ENCODE data around the gene ZBTB32.
"Not testable (repeated sequence)": the region's sequence is repeated elsewhere in the genome, so short reads cannot be mapped to it uniquely, and the experiment has no call there.

The ZBTB32 gene

DNA sequence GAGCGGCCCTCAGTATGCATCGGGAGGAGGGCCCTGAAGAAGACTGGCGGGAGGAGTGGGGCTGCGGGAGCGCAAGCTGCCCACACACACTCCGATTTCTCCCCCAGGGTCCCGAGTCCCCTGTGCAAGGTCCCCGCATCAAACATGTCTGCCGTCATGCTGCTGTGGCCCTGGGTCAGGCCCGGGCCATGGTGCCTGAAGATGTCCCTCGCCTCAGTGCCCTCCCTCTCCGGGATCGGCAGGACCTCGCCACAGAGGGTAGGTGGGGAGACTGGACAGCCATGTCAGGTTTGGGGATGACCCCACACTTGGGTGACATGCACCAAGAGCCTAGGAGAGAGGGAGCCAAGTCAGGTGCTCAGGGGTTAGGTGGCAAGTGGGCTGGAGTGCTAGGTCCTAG, 18.1 kb downstream of the ZBTB32 start:
- DNase-seq, result no peak

GRCh38 chr19:35722897-35723296, 18.5 kb downstream of the ZBTB32 start:
- DNase-seq, result no peak

GRCh38 chr19:35723671-35724070, 19.3 kb downstream of the ZBTB32 start:
- no peak for DNase-seq

DNA sequence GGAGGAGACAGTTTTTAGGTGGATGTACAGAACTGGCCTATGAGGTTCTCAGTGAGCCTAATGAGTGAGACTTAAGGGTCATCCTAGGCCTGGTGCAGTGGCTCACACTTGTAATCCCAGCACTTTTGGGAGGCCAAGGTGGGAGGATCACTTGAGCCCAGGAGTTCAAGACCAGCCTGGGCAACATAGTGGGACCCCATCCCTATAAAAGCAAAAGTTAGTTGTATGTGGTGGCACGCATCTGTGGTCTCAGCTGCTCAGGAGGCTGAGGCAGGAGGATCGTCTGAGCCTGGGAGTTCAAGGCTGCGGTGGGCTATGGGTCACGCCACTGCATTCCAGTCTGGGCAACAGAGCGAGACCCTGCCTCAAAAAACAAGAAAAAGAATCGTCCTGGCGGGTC, 19.8 kb downstream of the ZBTB32 start:
- not testable (repeated sequence) for DNase-seq

DNA sequence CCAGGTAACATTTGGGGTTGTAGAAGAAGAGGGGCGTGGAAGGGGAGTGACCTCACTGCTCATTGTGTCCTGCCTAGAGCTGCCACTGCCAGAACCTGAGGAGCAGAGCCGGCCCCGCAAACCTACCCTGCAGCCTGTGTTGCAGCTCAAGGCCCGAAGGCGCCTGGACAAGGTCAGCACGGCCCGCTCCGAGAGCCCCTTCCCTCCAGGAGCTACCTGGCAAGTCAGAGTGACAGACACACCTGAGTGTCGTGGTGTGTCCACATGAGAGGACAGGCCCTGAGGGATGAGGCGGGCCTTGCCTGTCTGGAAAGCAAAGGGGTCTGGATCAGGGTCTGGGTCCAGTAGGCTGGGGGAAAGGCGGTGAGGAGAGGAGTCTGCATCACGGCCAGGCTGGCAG, 20.2 kb downstream of the ZBTB32 start:
- no peak for DNase-seq

DNA sequence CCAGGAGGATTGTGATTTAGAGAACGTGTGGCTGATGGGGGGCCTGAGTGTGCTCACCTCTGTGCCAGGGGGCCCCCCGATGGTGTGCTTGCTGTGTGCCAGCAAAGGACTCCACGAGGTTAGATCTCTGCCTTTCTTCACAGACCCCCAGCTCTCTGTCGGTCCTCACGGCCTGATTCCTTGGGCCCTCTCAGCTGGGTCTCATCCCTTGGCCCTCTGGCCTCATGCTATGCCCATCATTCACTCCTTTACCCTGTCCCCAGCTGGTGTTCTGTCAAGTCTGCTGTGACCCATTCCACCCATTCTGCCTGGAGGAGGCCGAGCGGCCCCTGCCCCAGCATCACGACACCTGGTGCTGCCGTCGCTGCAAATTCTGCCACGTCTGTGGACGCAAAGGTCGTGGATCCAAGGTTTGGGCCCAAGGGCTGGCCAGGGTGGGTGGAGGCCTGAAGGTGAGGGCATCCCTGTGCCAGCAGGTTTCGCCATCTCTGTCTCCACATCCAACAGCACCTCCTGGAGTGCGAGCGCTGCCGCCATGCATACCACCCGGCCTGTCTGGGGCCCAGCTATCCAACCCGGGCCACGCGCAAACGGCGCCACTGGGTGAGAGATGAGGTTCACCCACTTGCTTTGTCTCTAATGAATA, 21.0 kb downstream of the ZBTB32 start:
- DNase-seq, result no peak

DNA sequence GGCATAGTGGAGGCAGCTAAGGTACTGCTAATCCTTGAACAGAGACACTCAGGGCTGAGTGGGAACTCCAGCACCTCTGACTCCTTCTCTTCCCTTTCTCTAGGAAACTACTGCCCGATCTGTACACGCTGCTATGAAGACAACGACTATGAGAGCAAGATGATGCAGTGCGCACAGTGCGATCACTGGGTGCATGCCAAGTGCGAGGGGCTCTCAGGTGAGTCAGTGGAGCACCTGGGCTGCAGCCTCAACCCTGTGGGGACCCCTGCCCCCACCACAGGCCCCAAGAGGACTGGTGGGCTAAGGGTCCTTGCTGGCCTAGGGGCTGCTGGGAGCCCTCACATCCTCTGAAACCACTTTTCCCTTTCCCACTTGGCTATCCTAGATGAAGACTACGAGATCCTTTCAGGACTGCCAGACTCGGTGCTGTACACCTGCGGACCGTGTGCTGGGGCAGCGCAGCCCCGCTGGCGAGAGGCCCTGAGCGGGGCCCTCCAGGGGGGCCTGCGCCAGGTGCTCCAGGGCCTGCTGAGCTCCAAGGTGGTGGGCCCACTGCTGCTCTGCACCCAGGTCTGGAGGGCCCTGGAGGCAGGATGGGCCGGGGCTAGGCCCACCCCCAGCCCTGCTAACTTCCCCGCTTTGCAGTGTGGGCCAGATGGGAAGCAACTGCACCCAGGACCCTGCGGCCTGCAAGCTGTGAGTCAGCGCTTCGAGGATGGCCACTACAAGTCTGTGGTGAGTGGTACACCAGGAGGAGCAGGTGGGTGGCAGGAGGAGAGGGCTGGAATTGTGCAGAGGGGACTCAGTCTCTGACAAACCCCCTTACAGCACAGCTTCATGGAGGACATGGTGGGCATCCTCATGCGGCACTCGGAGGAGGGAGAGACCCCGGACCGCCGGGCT, 22.9 kb downstream of the ZBTB32 start:
- DNase-seq, result no peak

- no peak for DNase-seq
These were observed 23.8 kb downstream of the ZBTB32 start for GRCh38 chr19:35727956-35728706.

DNA sequence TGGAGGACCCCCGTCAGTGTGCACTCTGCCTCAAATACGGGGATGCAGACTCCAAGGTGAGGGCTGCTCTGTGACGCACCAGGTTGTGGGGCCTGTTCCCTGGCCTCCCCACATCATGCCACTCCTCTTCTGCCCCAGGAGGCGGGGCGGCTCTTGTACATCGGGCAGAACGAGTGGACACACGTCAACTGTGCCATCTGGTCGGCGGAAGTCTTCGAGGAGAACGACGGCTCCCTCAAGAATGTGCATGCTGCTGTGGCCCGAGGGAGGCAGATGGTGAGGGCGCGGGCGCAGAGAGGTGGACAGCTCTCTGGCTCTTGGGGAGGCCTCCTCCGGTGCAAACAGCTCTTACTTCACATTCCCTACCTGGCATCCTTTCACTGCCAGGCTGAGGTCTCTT, 24.7 kb downstream of the ZBTB32 start:
- DNase-seq, result no peak

- no peak for DNase-seq
These were observed 25.4 kb downstream of the ZBTB32 start for GRCh38 chr19:35729763-35730162.

- no peak for DNase-seq
These were observed 26.0 kb downstream of the ZBTB32 start for GRCh38 chr19:35730326-35730725.

DNA sequence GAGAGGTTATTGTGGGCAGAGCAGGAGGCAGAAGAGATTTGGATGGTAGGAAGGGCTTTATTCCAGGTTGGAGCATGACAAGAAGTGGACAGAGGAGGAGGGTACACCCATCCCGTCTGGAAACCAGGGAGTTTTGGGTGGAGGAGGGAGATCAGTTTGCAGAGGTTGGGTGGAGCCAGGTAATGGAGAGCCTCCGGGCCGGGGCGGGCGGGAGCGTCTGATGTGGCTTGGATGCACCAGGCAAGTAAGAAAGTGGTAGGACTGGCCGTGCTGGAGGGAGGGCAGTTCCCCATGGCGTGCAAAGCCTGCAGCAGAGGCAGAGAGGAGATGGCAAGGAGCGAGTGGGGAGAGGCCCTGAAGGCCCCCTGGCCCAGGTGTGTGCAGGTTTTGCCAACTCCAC, 27.0 kb downstream of the ZBTB32 start:
- no peak for DNase-seq

DNA sequence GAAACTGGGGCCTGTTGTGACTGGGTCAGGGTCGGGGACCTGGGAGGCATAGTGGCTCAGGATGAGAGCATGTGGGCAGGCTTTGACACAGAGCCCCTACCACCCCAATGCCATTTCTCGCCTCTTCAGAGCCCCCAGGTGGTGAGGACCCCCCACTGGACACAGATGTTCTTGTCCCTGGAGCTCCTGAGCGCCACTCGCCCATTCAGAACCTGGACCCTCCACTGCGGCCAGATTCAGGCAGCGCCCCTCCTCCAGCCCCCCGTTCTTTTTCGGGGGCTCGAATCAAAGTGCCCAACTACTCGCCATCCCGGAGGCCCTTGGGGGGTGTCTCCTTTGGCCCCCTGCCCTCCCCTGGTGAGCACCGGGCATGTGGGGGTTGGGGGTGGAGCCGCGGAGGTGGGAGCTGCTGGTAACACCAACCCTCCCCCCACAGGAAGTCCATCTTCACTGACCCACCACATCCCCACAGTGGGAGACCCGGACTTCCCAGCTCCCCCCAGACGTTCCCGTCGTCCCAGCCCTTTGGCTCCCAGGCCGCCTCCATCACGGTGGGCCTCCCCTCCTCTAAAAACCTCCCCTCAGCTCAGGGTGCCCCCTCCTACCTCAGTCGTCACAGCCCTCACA, 27.5 kb downstream of the ZBTB32 start:
- no peak for DNase-seq

- no peak for DNase-seq
These were observed 28.3 kb downstream of the ZBTB32 start for GRCh38 chr19:35732540-35733179.

DNA sequence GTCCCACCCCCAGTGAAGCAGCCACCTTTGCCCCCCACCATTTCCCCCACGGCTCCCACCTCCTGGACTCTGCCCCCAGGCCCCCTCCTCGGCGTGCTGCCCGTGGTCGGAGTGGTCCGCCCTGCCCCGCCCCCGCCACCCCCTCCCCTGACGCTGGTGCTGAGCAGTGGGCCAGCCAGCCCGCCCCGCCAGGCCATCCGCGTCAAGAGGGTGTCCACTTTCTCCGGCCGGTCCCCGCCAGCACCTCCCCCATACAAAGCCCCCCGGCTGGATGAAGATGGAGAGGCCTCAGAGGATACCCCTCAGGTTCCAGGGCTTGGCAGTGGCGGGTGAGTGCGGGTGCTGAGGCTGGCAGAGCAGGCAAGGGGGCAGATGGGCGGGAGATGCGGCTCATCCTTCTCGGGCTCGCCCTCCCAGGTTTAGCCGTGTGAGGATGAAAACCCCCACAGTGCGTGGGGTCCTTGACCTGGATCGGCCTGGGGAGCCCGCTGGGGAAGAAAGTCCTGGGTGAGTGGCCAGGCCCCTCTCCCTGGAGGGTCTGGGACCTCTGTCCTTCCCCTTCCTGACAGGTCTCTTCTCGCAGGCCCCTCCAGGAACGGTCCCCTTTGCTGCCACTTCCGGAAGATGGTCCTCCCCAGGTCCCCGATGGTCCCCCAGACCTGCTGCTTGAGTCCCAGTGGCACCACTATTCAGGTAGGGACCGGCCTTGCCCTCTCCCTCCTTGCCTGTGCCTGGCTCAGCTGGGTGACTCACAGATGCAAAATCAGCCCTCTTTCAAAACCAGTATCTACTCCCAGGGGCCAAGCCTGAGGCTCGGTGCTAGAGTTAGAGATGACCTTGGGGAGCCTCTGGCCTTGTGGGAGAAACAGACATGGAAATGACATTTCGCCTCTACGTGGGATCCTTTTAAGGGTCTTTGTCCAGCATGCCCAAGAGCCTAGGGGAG, 29.1 kb downstream of the ZBTB32 start:
- DNase-seq, result no peak

GRCh38 chr19:35734273-35734672, 29.9 kb downstream of the ZBTB32 start:
- DNase-seq, result no peak

- no peak for DNase-seq
These were observed 30.5 kb downstream of the ZBTB32 start for GRCh38 chr19:35734889-35735288.

DNA sequence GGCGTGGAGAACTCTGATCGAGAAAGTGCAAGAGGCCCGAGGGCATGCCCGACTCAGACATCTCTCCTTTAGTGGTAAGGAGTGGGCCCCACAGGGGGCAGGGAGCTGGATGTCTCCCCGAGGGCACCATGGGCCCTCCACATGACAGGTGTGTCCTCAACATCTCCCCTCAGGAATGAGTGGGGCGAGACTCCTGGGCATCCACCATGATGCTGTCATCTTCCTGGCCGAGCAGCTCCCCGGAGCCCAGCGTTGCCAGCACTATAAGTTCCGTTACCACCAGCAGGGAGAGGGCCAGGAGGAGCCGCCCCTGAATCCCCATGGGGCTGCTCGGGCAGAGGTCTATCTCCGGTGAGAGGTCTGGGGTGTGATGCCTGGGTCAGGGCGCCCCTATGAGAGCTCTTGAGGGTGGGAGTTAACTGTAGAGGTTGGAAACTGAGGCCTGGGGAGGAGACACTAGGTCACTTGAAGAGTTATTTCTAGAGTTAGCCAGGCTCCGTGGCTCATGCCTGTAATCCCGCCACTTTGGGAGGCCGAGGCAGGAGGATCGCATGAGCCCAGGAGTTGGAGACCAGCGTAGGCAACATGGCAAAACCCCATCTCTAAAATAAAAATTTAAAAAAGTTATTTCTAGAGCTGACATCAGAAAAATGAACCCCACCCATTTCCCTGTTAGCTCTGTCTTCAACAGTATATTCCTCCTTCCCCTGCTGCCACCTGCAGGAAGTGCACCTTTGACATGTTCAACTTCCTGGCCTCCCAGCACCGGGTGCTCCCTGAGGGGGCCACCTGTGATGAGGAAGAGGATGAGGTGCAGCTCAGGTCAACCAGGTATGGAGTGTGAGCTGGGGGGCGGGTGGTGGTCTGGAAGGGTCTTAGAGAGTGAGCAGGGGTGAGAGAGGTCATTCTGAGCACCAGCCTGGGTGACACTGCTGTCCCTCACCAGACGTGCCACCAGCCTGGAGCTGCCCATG, 32.8 kb downstream of the ZBTB32 start:
- DNase-seq, result no peak

DNA sequence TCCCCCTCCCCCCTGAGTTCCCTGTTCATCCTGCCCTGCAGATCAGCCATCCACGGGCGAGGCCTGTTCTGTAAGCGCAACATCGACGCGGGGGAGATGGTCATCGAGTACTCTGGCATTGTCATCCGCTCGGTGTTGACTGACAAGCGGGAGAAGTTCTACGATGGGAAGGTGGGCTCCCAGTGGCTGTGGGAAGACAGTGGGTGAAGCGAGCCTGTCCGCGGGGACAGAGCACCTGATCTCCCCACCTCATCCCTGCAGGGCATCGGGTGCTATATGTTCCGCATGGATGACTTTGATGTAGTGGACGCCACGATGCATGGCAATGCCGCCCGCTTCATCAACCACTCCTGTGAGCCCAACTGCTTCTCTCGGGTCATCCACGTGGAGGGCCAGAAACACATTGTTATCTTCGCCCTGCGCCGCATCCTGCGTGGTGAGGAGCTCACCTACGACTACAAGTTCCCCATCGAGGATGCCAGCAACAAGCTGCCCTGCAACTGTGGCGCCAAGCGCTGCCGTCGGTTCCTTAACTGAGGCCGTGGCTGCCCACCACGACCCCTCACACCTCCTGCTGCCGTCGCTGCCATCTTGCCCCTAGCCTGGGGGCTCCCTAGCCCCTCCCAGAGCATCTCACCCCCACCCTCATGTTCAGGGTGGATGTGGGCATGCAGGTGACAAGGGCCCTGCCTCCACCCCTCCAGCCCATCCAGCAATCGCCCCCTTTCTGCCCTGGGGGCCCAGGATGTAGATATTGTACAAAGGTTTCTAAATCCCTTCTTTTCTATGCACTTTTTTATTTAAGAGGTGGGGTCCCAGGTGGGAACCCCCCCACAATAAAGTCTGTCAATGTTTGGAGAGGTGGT, 33.9 kb downstream of the ZBTB32 start:
- DNase-seq, result no peak

All from fibroblast of skin of right biceps (primary cell).